Left hindlimb (tissue), 1 donor: ENCODE data around the gene NFIA.

Experiments
- DNase-seq: peaks from one replicate; pipeline ENCODE4 v3.0.0-alpha.2; 2018

The NFIA gene

GRCh38 chr1:61280452-61280851 lies 198.1 kb downstream of the NFIA start:
- DNase-seq: no peak

GRCh38 chr1:61282387-61282786 lies 200.0 kb downstream of the NFIA start:
- DNase-seq: no peak

- DNase-seq: no peak
Observed at GRCh38 chr1:61284248-61284854, 202.0 kb downstream of the NFIA start.

- no peak for DNase-seq
Observed at GRCh38 chr1:61284936-61285335, 202.6 kb downstream of the NFIA start.

GRCh38 chr1:61285371-61285885 lies 203.1 kb downstream of the NFIA start:
- DNase-seq: no peak

GRCh38 chr1:61287014-61287413 lies 204.7 kb downstream of the NFIA start:
- DNase-seq: no peak

GRCh38 chr1:61287734-61288133 lies 205.4 kb downstream of the NFIA start:
- no peak for DNase-seq

- DNase-seq: no peak
Observed at GRCh38 chr1:61289232-61290098, 207.1 kb downstream of the NFIA start.

- DNase-seq: no peak
Observed at GRCh38 chr1:61290525-61290924, 208.2 kb downstream of the NFIA start.

GRCh38 chr1:61293197-61293596 lies 210.8 kb downstream of the NFIA start:
- no peak for DNase-seq

- no peak for DNase-seq
Observed at GRCh38 chr1:61293986-61294504, 211.7 kb downstream of the NFIA start.

- no peak for DNase-seq
Observed at GRCh38 chr1:61294930-61295329, 212.6 kb downstream of the NFIA start.

- no peak for DNase-seq
Observed at GRCh38 chr1:61295818-61296537, 213.6 kb downstream of the NFIA start.

GRCh38 chr1:61297887-61298286 lies 215.5 kb downstream of the NFIA start:
- no peak for DNase-seq

- no peak for DNase-seq
Observed at GRCh38 chr1:61299463-61299862, 217.1 kb downstream of the NFIA start.

- no peak for DNase-seq
Observed at GRCh38 chr1:61300899-61301298, 218.5 kb downstream of the NFIA start.

- no peak for DNase-seq
Observed at GRCh38 chr1:61301824-61302657, 219.7 kb downstream of the NFIA start.

GRCh38 chr1:61307422-61308142 lies 225.2 kb downstream of the NFIA start:
- no peak for DNase-seq

GRCh38 chr1:61310057-61310456 lies 227.7 kb downstream of the NFIA start:
- DNase-seq: no peak

- no peak for DNase-seq
Observed at GRCh38 chr1:61310538-61310937, 228.2 kb downstream of the NFIA start.

GRCh38 chr1:61313906-61314422 lies 231.6 kb downstream of the NFIA start:
- DNase-seq: no peak
